ENCODE results near the gene SPOCD1.

SPOCD1 gene

GRCh38 chr1:31799895-31800673 lies 15.7 kb downstream of the SPOCD1 start:
- no peak for DNase-seq (ENCODE audit: low read depth)

GRCh38 chr1:31799196-31799894 lies 16.5 kb downstream of the SPOCD1 start:
- DNase-seq (ENCODE audit: low read depth), result no peak

- DNase-seq (ENCODE audit: low read depth), result peak; percentile 89
These were observed 17.2 kb downstream of the SPOCD1 start for GRCh38 chr1:31798433-31799195.

GRCh38 chr1:31798086-31798432 lies 17.8 kb downstream of the SPOCD1 start:
- DNase-seq (ENCODE audit: low read depth), result no peak

GRCh38 chr1:31797216-31797615 lies 18.6 kb downstream of the SPOCD1 start:
- no peak for DNase-seq (ENCODE audit: low read depth)

- DNase-seq (ENCODE audit: low read depth), result no peak
These were observed 19.1 kb downstream of the SPOCD1 start for GRCh38 chr1:31796707-31797106.

- DNase-seq (ENCODE audit: low read depth), result no peak
These were observed 19.8 kb downstream of the SPOCD1 start for GRCh38 chr1:31795801-31796621.

GRCh38 chr1:31795096-31795675 lies 20.6 kb downstream of the SPOCD1 start:
- DNase-seq (ENCODE audit: low read depth), result no peak

GRCh38 chr1:31793586-31794285 lies 22.1 kb downstream of the SPOCD1 start:
- DNase-seq (ENCODE audit: low read depth), result no peak

GRCh38 chr1:31793086-31793485 lies 22.7 kb downstream of the SPOCD1 start:
- DNase-seq (ENCODE audit: low read depth), result no peak

GRCh38 chr1:31792541-31792940 lies 23.3 kb downstream of the SPOCD1 start:
- no peak for DNase-seq (ENCODE audit: low read depth)

- DNase-seq (ENCODE audit: low read depth), result no peak
These were observed 23.7 kb downstream of the SPOCD1 start for GRCh38 chr1:31792116-31792515.

- DNase-seq (ENCODE audit: low read depth), result no peak
These were observed 24.5 kb downstream of the SPOCD1 start for GRCh38 chr1:31791131-31791858.

- no peak for DNase-seq (ENCODE audit: low read depth)
These were observed 25.2 kb downstream of the SPOCD1 start for GRCh38 chr1:31790641-31791091.

GRCh38 chr1:31790140-31790539 lies 25.7 kb downstream of the SPOCD1 start:
- DNase-seq (ENCODE audit: low read depth), result no peak

GRCh38 chr1:31789259-31790065 lies 26.4 kb downstream of the SPOCD1 start:
- DNase-seq (ENCODE audit: low read depth), result peak; percentile 56

- DNase-seq (ENCODE audit: low read depth), result peak; percentile 57
These were observed 27.0 kb downstream of the SPOCD1 start for GRCh38 chr1:31788825-31789256.

- peak; percentile 63 for DNase-seq (ENCODE audit: low read depth)
These were observed 27.5 kb downstream of the SPOCD1 start for GRCh38 chr1:31788138-31788824.

GRCh38 chr1:31787786-31788137 lies 28.1 kb downstream of the SPOCD1 start:
- DNase-seq (ENCODE audit: low read depth), result no peak

All from HS-5 (cell line).